ENCODE results near the gene AIF1L. TPM values are rescaled to one million over a fixed set of nuclear protein-coding genes. Genes with fewer than 3 reads are reported as not detected.
"Not testable (repeated sequence)": the region's sequence is repeated elsewhere in the genome, so short reads cannot be mapped to it uniquely, and the experiment has no call there.

The AIF1L gene
- total RNA-seq, 2 experiments from 2014 or later = 0.37 to 1.4 TPM

GRCh38 chr9:131111186-131111853, 15.0 kb downstream of the AIF1L start:
- Mint-ChIP-seq H3K9me3 (no peaks in the 10 kb centered on the region), H3K27ac (no peak overlapping the region), H3K4me3 (no peak overlapping the region), H3K27me3 (no peaks in the 10 kb centered on the region), H3K4me1 (no peaks in the 10 kb centered on the region), H3K36me3 (ENCODE audit: low read depth) (no peaks in the 10 kb centered on the region)
- ChIA-PET CTCF (interaction anchor here (2.0 kb wide), 1 partner anchor 12 kb away, joined by 5 read pairs; no protein-coding TSS in a partner anchor), POLR2A (no interaction called here)
- no peak for DNase-seq

GRCh38 chr9:131111854-131112311, 15.6 kb downstream of the AIF1L start:
- Mint-ChIP-seq H3K9me3 (no peaks in the 10 kb centered on the region), H3K27me3 (no peaks in the 10 kb centered on the region), H3K27ac (no peak overlapping the region), H3K36me3 (ENCODE audit: low read depth) (no peaks in the 10 kb centered on the region), H3K4me1 (no peaks in the 10 kb centered on the region), H3K4me3 (no peak overlapping the region)
- CTCF ChIA-PET = interaction anchor here (1.4 kb wide), 1 partner anchor 10 kb away, joined by 3 read pairs; no protein-coding TSS in a partner anchor
- DNase-seq = no peak
- POLR2A ChIA-PET = no interaction called here

GRCh38 chr9:131112374-131113154, 16.2 kb downstream of the AIF1L start:
- ChIA-PET CTCF (interaction anchor here (0.6 to 1.4 kb wide), 4 partner anchors 11 to 1486 kb away, joined by 3 to 6 read pairs (median 3); partner anchors contain the start of gene NTMT1), POLR2A (no interaction called here)
- Mint-ChIP-seq H3K36me3 (ENCODE audit: low read depth) (no peaks in the 10 kb centered on the region), H3K27me3 (peaks cover 2% of the 10 kb centered on the region), H3K4me3 (no peak overlapping the region), H3K9me3 (no peaks in the 10 kb centered on the region), H3K27ac (no peak overlapping the region), H3K4me1 (no peaks in the 10 kb centered on the region)
- no peak for DNase-seq

DNA sequence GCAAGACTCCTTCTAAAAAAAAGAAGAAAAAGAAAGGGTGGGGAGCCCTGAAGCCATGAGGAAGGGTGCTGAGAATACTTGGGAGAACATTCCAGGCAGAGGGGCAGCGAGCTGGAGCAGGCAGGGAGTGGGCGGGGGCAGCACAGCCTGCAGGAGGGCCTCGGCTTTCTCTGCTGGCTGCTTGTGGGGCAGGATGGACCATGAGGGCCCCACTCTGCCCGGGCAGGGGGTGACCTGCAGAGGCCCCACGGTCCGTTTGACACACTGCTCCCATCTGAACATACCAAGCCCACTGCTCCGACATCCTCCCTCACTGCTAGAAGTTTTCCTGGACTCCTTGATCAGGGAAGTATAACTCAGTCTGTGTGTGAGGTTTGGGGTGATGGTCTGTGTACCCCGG, 17.3 kb downstream of the AIF1L start:
- Mint-ChIP-seq H3K4me3 (no peak overlapping the region), H3K36me3 (ENCODE audit: low read depth) (no peaks in the 10 kb centered on the region), H3K9me3 (no peaks in the 10 kb centered on the region), H3K27me3 (peaks cover 2% of the 10 kb centered on the region), H3K4me1 (no peaks in the 10 kb centered on the region), H3K27ac (no peak overlapping the region)
- CTCF ChIA-PET = interaction anchor here (0.6 to 1.2 kb wide), 2 partner anchors 223 to 1488 kb away, joined by 3 to 6 read pairs; partner anchors contain the start of gene NTMT1
- no peak for DNase-seq
- POLR2A ChIA-PET = no interaction called here

GRCh38 chr9:131114084-131114535, 17.8 kb downstream of the AIF1L start:
- Mint-ChIP-seq H3K27me3 (peaks cover 2% of the 10 kb centered on the region), H3K4me3 (no peak overlapping the region), H3K9me3 (no peaks in the 10 kb centered on the region), H3K27ac (no peak overlapping the region), H3K4me1 (no peaks in the 10 kb centered on the region), H3K36me3 (ENCODE audit: low read depth) (no peaks in the 10 kb centered on the region)
- ChIA-PET CTCF (no interaction called here), POLR2A (no interaction called here)
- DNase-seq = no peak

DNA sequence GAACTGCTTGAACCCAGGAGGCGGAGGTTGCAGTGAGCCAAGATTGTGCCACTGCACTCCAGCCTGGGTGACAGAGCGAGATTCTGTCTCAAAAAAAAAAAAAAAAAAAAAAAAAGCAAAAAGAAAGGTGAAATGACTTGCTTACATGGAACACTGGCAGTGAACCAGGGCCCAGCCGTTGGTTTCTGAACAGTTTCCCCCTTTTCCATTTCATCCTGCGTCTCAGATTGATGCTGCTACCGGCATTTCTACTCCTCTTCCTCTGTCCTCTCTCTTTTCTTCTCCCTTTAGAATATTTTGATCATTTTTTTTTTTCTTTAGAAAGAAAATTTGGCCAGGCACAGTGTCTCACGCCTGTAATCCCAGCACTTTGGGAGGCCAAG, 19.0 kb downstream of the AIF1L start:
- not testable (repeated sequence) for H3K27me3 Mint-ChIP-seq, DNase-seq
- CTCF ChIA-PET = interaction anchor here (0.6 kb wide), 2 partner anchors 18 to 1069 kb away, joined by 3 to 6 read pairs; no protein-coding TSS in a partner anchor

DNA sequence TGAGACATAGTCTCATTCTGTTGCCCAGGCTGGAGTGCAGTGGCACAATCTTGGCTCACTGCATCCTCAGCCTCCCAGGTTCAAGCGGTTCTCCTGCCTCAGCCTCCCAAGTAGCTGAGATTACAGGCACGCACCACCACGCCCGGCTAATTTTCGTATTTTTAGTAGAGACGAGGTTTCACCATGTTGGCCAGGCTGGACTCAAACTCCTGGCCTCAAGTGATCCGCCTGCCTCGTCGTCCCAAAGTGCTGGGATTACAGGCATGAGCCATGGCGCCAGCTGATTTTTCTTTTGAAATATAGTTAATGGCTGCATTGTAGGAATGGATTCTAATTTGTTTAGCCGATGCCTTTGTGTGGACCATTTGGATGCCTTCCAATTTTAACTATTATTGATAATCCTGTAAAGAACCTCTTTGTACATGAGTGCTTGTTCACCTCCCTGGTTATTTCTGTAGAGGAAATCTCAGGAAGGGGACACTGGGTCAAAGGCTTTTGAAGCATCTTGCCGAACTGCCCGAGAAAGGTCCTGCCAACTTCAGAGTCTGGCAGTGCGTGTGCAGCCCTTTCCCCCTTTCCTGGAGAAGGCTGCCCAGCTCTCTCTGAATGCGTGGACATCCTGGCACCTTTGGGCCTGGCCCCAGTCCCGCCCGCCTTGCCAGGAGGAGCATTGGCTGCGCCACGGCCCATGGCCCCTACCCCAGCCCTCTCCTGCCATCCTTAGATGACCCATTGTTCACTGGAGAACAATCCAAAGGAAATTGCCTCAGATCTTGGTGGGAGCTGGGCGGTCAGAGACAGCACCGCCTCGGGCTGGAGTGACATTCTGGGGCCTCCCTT, 20.2 kb downstream of the AIF1L start:
- Mint-ChIP-seq H3K4me3 (no peak overlapping the region), H3K4me1 (no peaks in the 10 kb centered on the region), H3K9me3 (no peaks in the 10 kb centered on the region), H3K27ac (no peak overlapping the region), H3K36me3 (ENCODE audit: low read depth) (no peaks in the 10 kb centered on the region), H3K27me3 (peaks cover 2% of the 10 kb centered on the region)
- DNase-seq = no peak
- ChIA-PET POLR2A (no interaction called here), CTCF (no interaction called here)

More for the DNA sequence above, 19.0 kb downstream of the AIF1L start:
- H3K9me3 Mint-ChIP-seq; H3K36me3 Mint-ChIP-seq (ENCODE audit: low read depth); H3K4me3 Mint-ChIP-seq; POLR2A ChIA-PET; H3K27ac Mint-ChIP-seq; H3K4me1 Mint-ChIP-seq: not testable (repeated sequence)

GRCh38 chr9:131117121-131117761, 20.9 kb downstream of the AIF1L start:
- no peaks in the 10 kb centered on the region for H3K36me3 Mint-ChIP-seq (ENCODE audit: low read depth)
- H3K4me3 Mint-ChIP-seq = no peak overlapping the region
- DNase-seq = no peak
- POLR2A ChIA-PET = no interaction called here
- peaks cover 2% of the 10 kb centered on the region for H3K27me3 Mint-ChIP-seq
- H3K4me1 Mint-ChIP-seq = no peaks in the 10 kb centered on the region
- no peak overlapping the region for H3K27ac Mint-ChIP-seq
- H3K9me3 Mint-ChIP-seq = no peaks in the 10 kb centered on the region
- CTCF ChIA-PET = no interaction called here

- POLR2A ChIA-PET = no interaction called here
Observed at GRCh38 chr9:131117762-131118145, 21.4 kb downstream of the AIF1L start.

DNA sequence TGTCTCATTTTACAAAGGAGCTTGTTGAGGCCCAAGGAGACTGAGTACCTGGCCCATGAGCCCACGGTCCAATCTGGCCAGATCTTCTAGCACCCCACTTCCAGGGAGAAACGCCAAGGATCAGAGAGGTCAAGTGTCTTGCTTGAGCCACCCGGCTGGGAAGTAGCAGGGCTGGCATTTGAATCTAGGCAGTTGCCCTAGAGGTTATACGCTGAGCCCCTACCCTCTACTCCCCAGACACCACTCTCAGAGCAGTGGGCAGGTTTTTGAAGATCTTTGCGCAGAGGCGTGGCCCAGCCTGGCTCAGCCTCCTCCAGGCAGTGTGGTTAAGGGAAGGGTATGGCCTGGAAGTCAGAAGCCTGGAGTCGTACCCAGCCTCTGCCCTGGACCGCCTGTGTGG, 23.3 kb downstream of the AIF1L start:
- no peak overlapping the region for H3K4me3 Mint-ChIP-seq
- no peak overlapping the region for H3K27ac Mint-ChIP-seq
- H3K27me3 Mint-ChIP-seq = peaks cover 2% of the 10 kb centered on the region
- DNase-seq = no peak
- CTCF ChIA-PET = interaction anchor here (0.6 kb wide), 2 partner anchors 43 to 88 kb away, joined by 3 to 4 read pairs; no protein-coding TSS in a partner anchor
- no peaks in the 10 kb centered on the region for H3K9me3 Mint-ChIP-seq
- peaks cover under 1% of the 10 kb centered on the region for H3K4me1 Mint-ChIP-seq
- POLR2A ChIA-PET = no interaction called here
- H3K36me3 Mint-ChIP-seq (ENCODE audit: low read depth) = no peaks in the 10 kb centered on the region

More at GRCh38 chr9:131117762-131118145, 21.4 kb downstream of the AIF1L start:
- no peaks in the 10 kb centered on the region for H3K36me3 Mint-ChIP-seq (ENCODE audit: low read depth)
- H3K27ac Mint-ChIP-seq = no peak overlapping the region
- no peaks in the 10 kb centered on the region for H3K4me1 Mint-ChIP-seq
- H3K27me3 Mint-ChIP-seq = peaks cover 2% of the 10 kb centered on the region
- DNase-seq = no peak
- CTCF ChIA-PET = interaction anchor here (0.6 kb wide), 1 partner anchor 8 kb away, joined by 4 read pairs; no protein-coding TSS in a partner anchor
- no peak overlapping the region for H3K4me3 Mint-ChIP-seq
- no peaks in the 10 kb centered on the region for H3K9me3 Mint-ChIP-seq

- H3K36me3 Mint-ChIP-seq (ENCODE audit: low read depth) = no peaks in the 10 kb centered on the region
- DNase-seq = no peak
- no peak overlapping the region for H3K4me3 Mint-ChIP-seq
- ChIA-PET CTCF (no interaction called here), POLR2A (no interaction called here)
- peaks cover 2% of the 10 kb centered on the region for H3K27me3 Mint-ChIP-seq
- peaks cover 6% of the 10 kb centered on the region for H3K4me1 Mint-ChIP-seq
- H3K9me3 Mint-ChIP-seq = no peaks in the 10 kb centered on the region
- no peak overlapping the region for H3K27ac Mint-ChIP-seq
Observed at GRCh38 chr9:131120620-131121228, 24.4 kb downstream of the AIF1L start.

- Mint-ChIP-seq H3K36me3 (ENCODE audit: low read depth) (peaks cover 2% of the 10 kb centered on the region), H3K27ac (no peak overlapping the region), H3K27me3 (peaks cover 2% of the 10 kb centered on the region), H3K9me3 (no peaks in the 10 kb centered on the region), H3K4me3 (no peak overlapping the region), H3K4me1 (peaks cover 11% of the 10 kb centered on the region)
- POLR2A ChIA-PET = no interaction called here
- CTCF ChIA-PET = no interaction called here
- DNase-seq = no peak
Observed at GRCh38 chr9:131121346-131121745, 25.0 kb downstream of the AIF1L start.
